Measurements from ENCODE around the gene CORO1C. TPM values are rescaled to one million over a fixed set of nuclear protein-coding genes. Genes with fewer than 3 reads are reported as not detected.

Gene CORO1C
- polyA plus RNA-seq, 1 donor from 2014 or later, result 123 TPM

DNA sequence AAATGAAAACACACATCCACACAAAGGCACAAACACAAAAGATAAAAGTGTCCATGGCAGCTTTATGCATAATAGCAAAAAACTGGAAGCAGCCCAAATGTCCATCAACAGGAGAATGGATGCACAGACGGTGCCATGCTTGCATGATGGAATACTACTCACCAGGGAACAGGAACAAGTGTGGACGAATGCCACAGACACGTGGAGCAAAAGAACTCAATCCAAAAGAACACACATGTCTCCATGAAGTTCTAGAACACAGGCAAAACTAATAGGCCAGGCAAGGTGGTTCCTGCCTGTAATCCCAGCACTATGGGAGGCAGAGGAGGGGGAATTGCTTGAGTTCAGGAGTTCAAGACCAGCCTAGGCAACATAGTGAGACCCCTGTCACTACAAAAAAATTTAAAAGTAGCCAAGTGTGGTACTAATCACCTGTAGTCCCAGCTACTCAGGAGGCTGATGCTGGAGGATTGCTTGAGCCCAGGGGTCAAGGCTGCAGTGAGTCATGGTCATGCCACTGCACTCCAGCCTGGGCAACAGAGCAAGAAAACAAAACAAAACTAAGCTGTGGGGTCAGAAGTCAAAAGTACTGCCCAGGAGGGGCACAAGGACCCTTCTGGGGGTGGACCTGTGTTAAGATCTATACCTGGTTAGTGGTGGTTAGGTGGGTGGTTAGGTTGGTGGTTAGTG lies 126.2 kb downstream of the CORO1C start:
- TF ChIP-seq EZH2 (IDR thresholded peaks at IDR 0.05; ENCODE audit: borderline replicate concordance, insufficient read depth, low read length, poor library complexity, severe bottlenecking), result no peak
- no peak for TF ChIP-seq TAF1 (IDR thresholded peaks at IDR 0.05; ENCODE audit: low read depth)
- no peak for TF ChIP-seq RAD21 (conservative IDR thresholded peaks at IDR 0.05)
- TF ChIP-seq, protein P1, sequence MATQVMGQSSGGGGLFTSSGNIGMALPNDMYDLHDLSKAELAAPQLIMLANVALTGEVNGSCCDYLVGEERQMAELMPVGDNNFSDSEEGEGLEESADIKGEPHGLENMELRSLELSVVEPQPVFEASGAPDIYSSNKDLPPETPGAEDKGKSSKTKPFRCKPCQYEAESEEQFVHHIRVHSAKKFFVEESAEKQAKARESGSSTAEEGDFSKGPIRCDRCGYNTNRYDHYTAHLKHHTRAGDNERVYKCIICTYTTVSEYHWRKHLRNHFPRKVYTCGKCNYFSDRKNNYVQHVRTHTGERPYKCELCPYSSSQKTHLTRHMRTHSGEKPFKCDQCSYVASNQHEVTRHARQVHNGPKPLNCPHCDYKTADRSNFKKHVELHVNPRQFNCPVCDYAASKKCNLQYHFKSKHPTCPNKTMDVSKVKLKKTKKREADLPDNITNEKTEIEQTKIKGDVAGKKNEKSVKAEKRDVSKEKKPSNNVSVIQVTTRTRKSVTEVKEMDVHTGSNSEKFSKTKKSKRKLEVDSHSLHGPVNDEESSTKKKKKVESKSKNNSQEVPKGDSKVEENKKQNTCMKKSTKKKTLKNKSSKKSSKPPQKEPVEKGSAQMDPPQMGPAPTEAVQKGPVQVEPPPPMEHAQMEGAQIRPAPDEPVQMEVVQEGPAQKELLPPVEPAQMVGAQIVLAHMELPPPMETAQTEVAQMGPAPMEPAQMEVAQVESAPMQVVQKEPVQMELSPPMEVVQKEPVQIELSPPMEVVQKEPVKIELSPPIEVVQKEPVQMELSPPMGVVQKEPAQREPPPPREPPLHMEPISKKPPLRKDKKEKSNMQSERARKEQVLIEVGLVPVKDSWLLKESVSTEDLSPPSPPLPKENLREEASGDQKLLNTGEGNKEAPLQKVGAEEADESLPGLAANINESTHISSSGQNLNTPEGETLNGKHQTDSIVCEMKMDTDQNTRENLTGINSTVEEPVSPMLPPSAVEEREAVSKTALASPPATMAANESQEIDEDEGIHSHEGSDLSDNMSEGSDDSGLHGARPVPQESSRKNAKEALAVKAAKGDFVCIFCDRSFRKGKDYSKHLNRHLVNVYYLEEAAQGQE (IDR thresholded peaks at IDR 0.05; ENCODE audit: borderline replicate concordance), result no peak
- TF ChIP-seq SMC3 (conservative IDR thresholded peaks at IDR 0.05; ENCODE audit: poor library complexity), result no peak
- TF ChIP-seq, protein P2, sequence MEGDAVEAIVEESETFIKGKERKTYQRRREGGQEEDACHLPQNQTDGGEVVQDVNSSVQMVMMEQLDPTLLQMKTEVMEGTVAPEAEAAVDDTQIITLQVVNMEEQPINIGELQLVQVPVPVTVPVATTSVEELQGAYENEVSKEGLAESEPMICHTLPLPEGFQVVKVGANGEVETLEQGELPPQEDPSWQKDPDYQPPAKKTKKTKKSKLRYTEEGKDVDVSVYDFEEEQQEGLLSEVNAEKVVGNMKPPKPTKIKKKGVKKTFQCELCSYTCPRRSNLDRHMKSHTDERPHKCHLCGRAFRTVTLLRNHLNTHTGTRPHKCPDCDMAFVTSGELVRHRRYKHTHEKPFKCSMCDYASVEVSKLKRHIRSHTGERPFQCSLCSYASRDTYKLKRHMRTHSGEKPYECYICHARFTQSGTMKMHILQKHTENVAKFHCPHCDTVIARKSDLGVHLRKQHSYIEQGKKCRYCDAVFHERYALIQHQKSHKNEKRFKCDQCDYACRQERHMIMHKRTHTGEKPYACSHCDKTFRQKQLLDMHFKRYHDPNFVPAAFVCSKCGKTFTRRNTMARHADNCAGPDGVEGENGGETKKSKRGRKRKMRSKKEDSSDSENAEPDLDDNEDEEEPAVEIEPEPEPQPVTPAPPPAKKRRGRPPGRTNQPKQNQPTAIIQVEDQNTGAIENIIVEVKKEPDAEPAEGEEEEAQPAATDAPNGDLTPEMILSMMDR (IDR thresholded peaks at IDR 0.05; ENCODE audit: poor library complexity, severe bottlenecking), result no peak
- no peak for TF ChIP-seq POLR2AphosphoS5 (IDR thresholded peaks at IDR 0.05)
- no peak for TF ChIP-seq EP300 (conservative IDR thresholded peaks at IDR 0.05; ENCODE audit: poor library complexity, severe bottlenecking)
- TF ChIP-seq MXI1 (conservative IDR thresholded peaks at IDR 0.05; ENCODE audit: poor library complexity, severe bottlenecking), result no peak
- Histone ChIP-seq H3K4me2 (ENCODE audit: low read length) (no peak overlapping the region), H3K4me3 (ENCODE audit: low read length) (no peak overlapping the region), H4K20me1 (ENCODE audit: insufficient read depth) (no peaks in the 10 kb centered on the region), H3K9me3 (ENCODE audit: low read length) (no peaks in the 10 kb centered on the region), H3K79me2 (replicated peaks; ENCODE audit: insufficient read depth, low read length) (no peaks in the 10 kb centered on the region), H3K9me2 (ENCODE audit: insufficient read depth, low read length) (no peaks in the 10 kb centered on the region), H3K27me3 (ENCODE audit: insufficient read depth, low read depth, low read length) (no peaks in the 10 kb centered on the region), H3K36me3 (ENCODE audit: insufficient read depth, low read length) (no peaks in the 10 kb centered on the region), H3K9ac (ENCODE audit: low read length) (no peak overlapping the region), H2AFZ (ENCODE audit: low read depth, low read length) (no peak overlapping the region), H3K27ac (ENCODE audit: low read length) (no peak overlapping the region), H3F3A (ENCODE audit: insufficient read depth, low read length, poor library complexity, severe bottlenecking) (no peaks in the 10 kb centered on the region)

DNA sequence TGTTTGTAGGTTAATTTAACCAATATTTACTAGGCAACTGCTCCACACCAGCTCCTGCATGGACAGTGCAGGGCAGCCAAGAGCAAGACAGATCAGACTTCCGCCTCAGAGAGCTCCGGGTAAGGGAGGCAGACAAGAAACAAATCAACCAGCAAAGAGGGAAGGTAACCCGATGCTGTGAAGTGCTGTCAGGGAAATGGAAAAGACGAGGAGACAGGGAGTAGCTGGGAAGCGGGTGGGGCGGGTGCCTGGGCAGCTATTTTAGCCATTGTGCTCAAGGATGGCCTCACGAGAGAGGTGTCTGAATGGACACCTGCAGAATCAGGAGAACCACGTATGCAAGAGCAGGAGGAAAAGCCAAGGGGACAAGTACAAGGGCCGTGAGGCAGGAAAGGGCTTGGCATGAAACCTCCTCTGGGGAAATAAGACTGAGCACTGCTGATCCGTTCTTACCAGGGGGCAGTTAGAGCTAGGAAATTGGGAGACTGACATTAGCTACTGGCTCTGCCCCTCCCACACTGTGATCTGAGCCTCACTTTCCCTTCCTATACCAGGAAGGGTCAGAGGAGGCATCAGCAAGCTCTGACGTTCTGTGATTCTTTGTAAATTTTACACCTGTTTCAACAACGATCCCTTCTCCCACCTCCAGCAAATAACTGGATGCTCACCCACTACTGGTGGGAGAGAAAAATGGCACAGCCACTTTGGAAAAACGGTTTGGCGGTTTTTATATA lies 126.9 kb downstream of the CORO1C start:
- TF ChIP-seq RAD21 (conservative IDR thresholded peaks at IDR 0.05), result no peak
- TF ChIP-seq TAF1 (IDR thresholded peaks at IDR 0.05; ENCODE audit: low read depth), result no peak
- TF ChIP-seq POLR2AphosphoS5 (IDR thresholded peaks at IDR 0.05), result no peak
- no peak for TF ChIP-seq EP300 (conservative IDR thresholded peaks at IDR 0.05; ENCODE audit: poor library complexity, severe bottlenecking)
- no peak for TF ChIP-seq SMC3 (conservative IDR thresholded peaks at IDR 0.05; ENCODE audit: poor library complexity)
- TF ChIP-seq, protein P2 (IDR thresholded peaks at IDR 0.05; ENCODE audit: poor library complexity, severe bottlenecking), result no peak
- TF ChIP-seq, protein P1 (IDR thresholded peaks at IDR 0.05; ENCODE audit: borderline replicate concordance), result no peak
- TF ChIP-seq MXI1 (conservative IDR thresholded peaks at IDR 0.05; ENCODE audit: poor library complexity, severe bottlenecking), result no peak
- TF ChIP-seq EZH2 (IDR thresholded peaks at IDR 0.05; ENCODE audit: borderline replicate concordance, insufficient read depth, low read length, poor library complexity, severe bottlenecking), result no peak
- Histone ChIP-seq H3K9ac (ENCODE audit: low read length) (no peak overlapping the region), H3K27ac (ENCODE audit: low read length) (no peak overlapping the region), H2AFZ (ENCODE audit: low read depth, low read length) (no peak overlapping the region), H3K4me3 (ENCODE audit: low read length) (no peak overlapping the region), H4K20me1 (ENCODE audit: insufficient read depth) (no peaks in the 10 kb centered on the region), H3K79me2 (replicated peaks; ENCODE audit: insufficient read depth, low read length) (no peaks in the 10 kb centered on the region), H3K36me3 (ENCODE audit: insufficient read depth, low read length) (no peaks in the 10 kb centered on the region), H3K27me3 (ENCODE audit: insufficient read depth, low read depth, low read length) (no peaks in the 10 kb centered on the region), H3K9me3 (ENCODE audit: low read length) (no peaks in the 10 kb centered on the region), H3F3A (ENCODE audit: insufficient read depth, low read length, poor library complexity, severe bottlenecking) (no peaks in the 10 kb centered on the region), H3K4me2 (ENCODE audit: low read length) (no peak overlapping the region), H3K9me2 (ENCODE audit: insufficient read depth, low read length) (no peaks in the 10 kb centered on the region)
